Dendritic cell treated with granulocyte-macrophage colony-stimulating factor and Interleukin-4, amounts not matched to agents 40 ng/mL and 50 ng/mL, for 4 days (primary cell): ENCODE data around the gene TM2D1.
A peak's percentile ranks its signal among the peaks of the same experiment; 100 is the strongest.
"Not testable (repeated sequence)": the region's sequence is repeated elsewhere in the genome, so short reads cannot be mapped to it uniquely, and the experiment has no call there.

Experiments
- H3K27ac Mint-ChIP-seq: one replicate; pipeline ENCODE4 v1.8.0; 2022; ENCODE audit warnings: mild to moderate bottlenecking, mixed read lengths
- H3K27me3 Mint-ChIP-seq: one replicate; pipeline ENCODE4 v1.8.0; 2022; ENCODE audit warnings: mild to moderate bottlenecking, mixed read lengths
- H3K36me3 Mint-ChIP-seq: one replicate; pipeline ENCODE4 v1.8.0; 2022; ENCODE audit warnings: low read depth, mixed read lengths
- H3K4me1 Mint-ChIP-seq: one replicate; pipeline ENCODE4 v1.8.0; 2022; ENCODE audit warnings: low read depth, mixed read lengths
- H3K4me3 Mint-ChIP-seq: one replicate; pipeline ENCODE4 v1.8.0; 2022; ENCODE audit warnings: mild to moderate bottlenecking, moderate library complexity, mixed read lengths
- H3K9me3 Mint-ChIP-seq: one replicate; pipeline ENCODE4 v1.8.0; 2022; ENCODE audit warnings: mixed read lengths
- intact Hi-C: fragments of 100-400 bp; cut with micrococcal nuclease; formaldehyde crosslinking; loops from one replicate; pipeline ENCODE4 v1.15.0; 2022

The TM2D1 gene

GRCh38 chr1:61741711-61742619 is 17.0 kb upstream of the TM2D1 start, which contains the start of gene PATJ:
TSS of gene PATJ (plus strand) at chr1:61742480. CDS start at chr1:61762893, 20,413 bp downstream.
- Mint-ChIP-seq H3K4me3 (peak within 1 kb of the TSS; percentile 79), H3K4me1 (peaks cover 18% of the 10 kb centered on the region), H3K27me3 (peaks cover 27% of the 10 kb centered on the region), H3K36me3 (no peaks in the 10 kb centered on the region), H3K27ac (peak within 1 kb of the TSS; percentile 39), H3K9me3 (no peaks in the 10 kb centered on the region)
- intact Hi-C loops, result no loop called here

GRCh38 chr1:61740751-61741700 is 16.1 kb upstream of the TM2D1 start:
- H3K27ac Mint-ChIP-seq, result no peak overlapping the region
- intact Hi-C loops, result no loop called here

GRCh38 chr1:61732726-61733125 is 7.8 kb upstream of the TM2D1 start:
- Mint-ChIP-seq H3K27ac (no peak overlapping the region), H3K4me3 (no peak overlapping the region), H3K27me3 (no peaks in the 10 kb centered on the region), H3K9me3 (no peaks in the 10 kb centered on the region), H3K36me3 (no peaks in the 10 kb centered on the region), H3K4me1 (peaks cover 6% of the 10 kb centered on the region)
- intact Hi-C loops, result no loop called here

More at GRCh38 chr1:61740751-61741700, 16.1 kb upstream of the TM2D1 start:
- H3K36me3 Mint-ChIP-seq, result no peaks in the 10 kb centered on the region
- no peak overlapping the region for H3K4me3 Mint-ChIP-seq
- H3K27me3 Mint-ChIP-seq, result peaks cover 27% of the 10 kb centered on the region
- H3K4me1 Mint-ChIP-seq, result peaks cover 18% of the 10 kb centered on the region
- H3K9me3 Mint-ChIP-seq, result no peaks in the 10 kb centered on the region

- intact Hi-C loops, H3K9me3 Mint-ChIP-seq, H3K4me1 Mint-ChIP-seq, H3K27me3 Mint-ChIP-seq, H3K27ac Mint-ChIP-seq, H3K4me3 Mint-ChIP-seq, H3K36me3 Mint-ChIP-seq: not testable (repeated sequence)
Observed at GRCh38 chr1:61730679-61731078, 5.7 kb upstream of the TM2D1 start.

- H3K27me3 Mint-ChIP-seq, result no peaks in the 10 kb centered on the region
- peaks cover 11% of the 10 kb centered on the region for H3K4me1 Mint-ChIP-seq
- intact Hi-C loops, result no loop called here
- H3K4me3 Mint-ChIP-seq, result no peak overlapping the region
- no peaks in the 10 kb centered on the region for H3K9me3 Mint-ChIP-seq
- no peak overlapping the region for H3K27ac Mint-ChIP-seq
- H3K36me3 Mint-ChIP-seq, result peaks cover 9% of the 10 kb centered on the region
Observed at GRCh38 chr1:61727544-61727943, 2.6 kb upstream of the TM2D1 start.

GRCh38 chr1:61724506-61724812 is 482 bp downstream of the TM2D1 start:
- Mint-ChIP-seq H3K4me3 (peak overlapping the region; percentile 99), H3K9me3 (no peaks in the 10 kb centered on the region), H3K36me3 (peaks cover 27% of the 10 kb centered on the region), H3K27me3 (no peaks in the 10 kb centered on the region), H3K4me1 (peaks cover 17% of the 10 kb centered on the region), H3K27ac (peak overlapping the region; percentile 100)
- intact Hi-C loops, result loop anchor here (2.0 kb wide), 1 partner anchor 646 kb away; no protein-coding TSS in a partner anchor

- H3K36me3 Mint-ChIP-seq, result peaks cover 49% of the 10 kb centered on the region
- H3K4me1 Mint-ChIP-seq, result peaks cover 16% of the 10 kb centered on the region
- H3K9me3 Mint-ChIP-seq, H3K27me3 Mint-ChIP-seq, H3K4me3 Mint-ChIP-seq, H3K27ac Mint-ChIP-seq, intact Hi-C loops: not testable (repeated sequence)
Observed at GRCh38 chr1:61718996-61719663, 5.8 kb downstream of the TM2D1 start.

GRCh38 chr1:61711969-61712368 is 13.0 kb downstream of the TM2D1 start:
- H3K4me3 Mint-ChIP-seq, result no peak overlapping the region
- no peaks in the 10 kb centered on the region for H3K27me3 Mint-ChIP-seq
- intact Hi-C loops, result no loop called here
- no peaks in the 10 kb centered on the region for H3K9me3 Mint-ChIP-seq
- H3K27ac Mint-ChIP-seq, result no peak overlapping the region
- H3K36me3 Mint-ChIP-seq, result peaks cover 59% of the 10 kb centered on the region
- no peaks in the 10 kb centered on the region for H3K4me1 Mint-ChIP-seq

GRCh38 chr1:61711257-61711656 is 13.7 kb downstream of the TM2D1 start:
- H3K4me3 Mint-ChIP-seq, H3K27ac Mint-ChIP-seq, H3K27me3 Mint-ChIP-seq, H3K4me1 Mint-ChIP-seq, intact Hi-C loops, H3K9me3 Mint-ChIP-seq: not testable (repeated sequence)
- H3K36me3 Mint-ChIP-seq, result peaks cover 66% of the 10 kb centered on the region

GRCh38 chr1:61709908-61710289 is 15.0 kb downstream of the TM2D1 start:
- H3K27me3 Mint-ChIP-seq, result no peaks in the 10 kb centered on the region
- intact Hi-C loops, result no loop called here
- no peaks in the 10 kb centered on the region for H3K9me3 Mint-ChIP-seq
- no peak overlapping the region for H3K27ac Mint-ChIP-seq
- no peaks in the 10 kb centered on the region for H3K4me1 Mint-ChIP-seq
- peaks cover 77% of the 10 kb centered on the region for H3K36me3 Mint-ChIP-seq
- H3K4me3 Mint-ChIP-seq, result no peak overlapping the region

- no peak overlapping the region for H3K4me3 Mint-ChIP-seq
Observed at GRCh38 chr1:61708953-61709907, 15.7 kb downstream of the TM2D1 start.

GRCh38 chr1:61699911-61700851 is 24.8 kb downstream of the TM2D1 start:
- Mint-ChIP-seq H3K36me3 (peaks cover 93% of the 10 kb centered on the region), H3K27ac (no peak overlapping the region), H3K4me1 (no peaks in the 10 kb centered on the region), H3K27me3 (no peaks in the 10 kb centered on the region), H3K4me3 (no peak overlapping the region), H3K9me3 (no peaks in the 10 kb centered on the region)
- intact Hi-C loops, result no loop called here

More at GRCh38 chr1:61708953-61709907, 15.7 kb downstream of the TM2D1 start:
- intact Hi-C loops, result no loop called here
- no peak overlapping the region for H3K27ac Mint-ChIP-seq
- no peaks in the 10 kb centered on the region for H3K27me3 Mint-ChIP-seq
- H3K9me3 Mint-ChIP-seq, result no peaks in the 10 kb centered on the region
- no peaks in the 10 kb centered on the region for H3K4me1 Mint-ChIP-seq
- peaks cover 77% of the 10 kb centered on the region for H3K36me3 Mint-ChIP-seq
